ENCODE results near the gene ATP6V0B. TPM values are rescaled to one million over a fixed set of nuclear protein-coding genes. Genes with fewer than 3 reads are reported as not detected.

Gene ATP6V0B
- 100 to 1,000 TPM; 183 to 270 TPM for total RNA-seq

DNA sequence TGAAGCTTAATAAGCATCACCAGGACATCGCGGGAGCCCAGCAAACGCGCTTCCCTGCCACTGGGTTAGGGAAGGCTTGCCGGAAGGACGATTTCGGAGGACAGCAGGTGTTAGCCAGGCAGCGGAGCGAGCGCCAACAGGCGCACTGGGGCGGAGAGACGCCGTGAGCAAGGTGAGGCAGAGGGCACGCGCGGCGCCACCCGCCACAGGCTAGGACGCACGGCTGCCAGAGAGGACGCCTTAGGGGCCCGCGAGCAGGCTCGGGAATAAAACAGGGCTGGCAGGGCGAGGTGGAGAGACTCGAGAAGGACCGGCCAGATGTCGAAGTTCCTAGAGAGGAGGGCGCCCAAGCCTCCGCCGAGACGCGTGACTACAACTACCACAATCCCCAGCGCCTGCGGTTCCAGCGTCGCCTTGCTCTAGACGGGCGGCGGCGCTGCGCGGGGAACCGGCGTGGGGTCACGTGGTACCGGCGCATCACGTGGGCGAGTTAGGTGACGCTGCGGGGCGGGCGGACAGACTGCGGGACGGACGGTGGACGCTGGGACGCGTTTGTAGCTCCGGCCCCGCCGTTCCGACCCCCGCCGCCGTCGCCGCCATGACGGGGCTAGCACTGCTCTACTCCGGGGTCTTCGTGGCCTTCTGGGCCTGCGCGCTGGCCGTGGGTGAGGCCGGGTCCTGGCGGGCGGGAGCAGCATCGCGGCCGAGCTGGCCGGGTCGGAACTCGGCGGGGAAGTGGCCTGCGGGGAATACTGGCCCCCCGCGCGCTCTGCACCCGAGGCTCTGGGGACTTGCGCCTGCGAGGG, at the start of gene ATP6V0B:
Gene ATP6V0B (plus strand): TSS at position 518 of the 806 bp plus-strand sequence. CDS start 81 bp downstream, at position 599.
- TF ChIP-seq, protein P1, sequence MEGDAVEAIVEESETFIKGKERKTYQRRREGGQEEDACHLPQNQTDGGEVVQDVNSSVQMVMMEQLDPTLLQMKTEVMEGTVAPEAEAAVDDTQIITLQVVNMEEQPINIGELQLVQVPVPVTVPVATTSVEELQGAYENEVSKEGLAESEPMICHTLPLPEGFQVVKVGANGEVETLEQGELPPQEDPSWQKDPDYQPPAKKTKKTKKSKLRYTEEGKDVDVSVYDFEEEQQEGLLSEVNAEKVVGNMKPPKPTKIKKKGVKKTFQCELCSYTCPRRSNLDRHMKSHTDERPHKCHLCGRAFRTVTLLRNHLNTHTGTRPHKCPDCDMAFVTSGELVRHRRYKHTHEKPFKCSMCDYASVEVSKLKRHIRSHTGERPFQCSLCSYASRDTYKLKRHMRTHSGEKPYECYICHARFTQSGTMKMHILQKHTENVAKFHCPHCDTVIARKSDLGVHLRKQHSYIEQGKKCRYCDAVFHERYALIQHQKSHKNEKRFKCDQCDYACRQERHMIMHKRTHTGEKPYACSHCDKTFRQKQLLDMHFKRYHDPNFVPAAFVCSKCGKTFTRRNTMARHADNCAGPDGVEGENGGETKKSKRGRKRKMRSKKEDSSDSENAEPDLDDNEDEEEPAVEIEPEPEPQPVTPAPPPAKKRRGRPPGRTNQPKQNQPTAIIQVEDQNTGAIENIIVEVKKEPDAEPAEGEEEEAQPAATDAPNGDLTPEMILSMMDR (IDR thresholded peaks at IDR 0.05): no peak
- intact Hi-C loops (cut with DNase I): no loop called here
- peak; percentile 98 for DNase-seq
- Histone ChIP-seq H3K9me3 (no peaks in the 10 kb centered on the region), H3K27ac (peak within 1 kb of the TSS; percentile 78), H3K27me3 (no peaks in the 10 kb centered on the region), H3K4me1 (peaks cover 23% of the 10 kb centered on the region), H3K36me3 (no peaks in the 10 kb centered on the region), H3K4me3 (peak within 1 kb of the TSS; percentile 82), H3K9ac (ENCODE audit: low read depth in 2 of 2, low read length in 2 of 2) (peak within 1 kb of the TSS; percentile 91 to 97)

DNA sequence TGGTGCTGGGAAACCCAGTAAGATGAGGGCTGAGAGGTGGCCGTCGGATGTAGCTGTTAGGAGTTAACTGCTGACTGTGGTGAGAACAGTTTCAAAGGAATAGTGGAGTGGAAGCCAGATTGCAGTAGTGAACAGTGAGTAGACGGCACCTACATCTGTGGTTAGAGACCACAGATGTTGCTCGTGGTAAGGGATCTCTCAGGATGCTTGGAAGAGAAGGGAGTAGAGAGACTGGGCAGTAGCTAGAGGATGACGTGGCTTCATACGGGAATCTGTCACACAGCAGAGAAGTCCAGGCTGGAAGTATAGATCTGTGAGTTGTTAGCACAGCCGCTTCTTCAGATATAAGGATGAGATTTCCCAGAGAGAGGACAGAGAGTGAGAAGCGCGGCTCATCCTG, 48.9 kb upstream of the ATP6V0B start:
- H3K36me3 ChIP-seq: no peaks in the 10 kb centered on the region
- intact Hi-C loops (cut with DNase I): no loop called here
- H3K4me3 ChIP-seq: no peak overlapping the region
- no peak overlapping the region for H3K9ac ChIP-seq (ENCODE audit: low read depth in 2 of 2, low read length in 2 of 2)
- no peaks in the 10 kb centered on the region for H3K27me3 ChIP-seq
- TF ChIP-seq, protein P1 (IDR thresholded peaks at IDR 0.05): no peak
- no peaks in the 10 kb centered on the region for H3K4me1 ChIP-seq
- no peak for DNase-seq
- no peaks in the 10 kb centered on the region for H3K9me3 ChIP-seq
- no peak overlapping the region for H3K27ac ChIP-seq

DNA sequence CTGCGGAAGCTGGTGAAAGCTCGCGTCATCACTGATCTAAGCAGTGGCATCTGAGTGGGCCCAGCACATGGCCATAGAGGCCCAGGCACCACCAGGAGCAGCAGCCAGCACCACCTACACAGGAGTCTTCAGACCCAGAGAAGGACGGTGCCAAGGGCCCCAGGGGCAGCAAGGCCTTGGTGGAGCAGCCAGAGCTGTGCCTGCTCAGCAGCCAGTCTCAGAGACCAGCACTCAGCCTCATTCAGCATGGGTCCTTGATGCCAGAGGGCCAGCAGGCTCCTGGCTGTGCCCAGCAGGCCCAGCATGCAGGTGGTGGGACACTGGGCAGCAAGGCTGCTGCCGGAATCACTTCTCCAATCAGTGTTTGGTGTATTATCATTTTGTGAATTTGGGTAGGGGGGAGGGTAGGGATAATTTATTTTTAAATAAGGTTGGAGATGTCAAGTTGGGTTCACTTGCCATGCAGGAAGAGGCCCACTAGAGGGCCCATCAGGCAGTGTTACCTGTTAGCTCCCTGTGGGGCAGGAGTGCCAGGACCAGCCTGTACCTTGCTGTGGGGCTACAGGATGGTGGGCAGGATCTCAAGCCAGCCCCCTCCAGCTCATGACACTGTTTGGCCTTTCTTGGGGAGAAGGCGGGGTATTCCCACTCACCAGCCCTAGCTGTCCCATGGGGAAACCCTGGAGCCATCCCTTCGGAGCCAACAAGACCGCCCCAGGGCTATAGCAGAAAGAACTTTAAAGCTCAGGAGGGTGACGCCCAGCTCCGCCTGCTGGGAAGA, 44.4 kb upstream of the ATP6V0B start:
- no peak overlapping the region for H3K4me3 ChIP-seq
- peaks cover 12% of the 10 kb centered on the region for H3K4me1 ChIP-seq
- intact Hi-C loops (cut with DNase I): loop anchor here (10.0 kb wide), 2 partner anchors 114 to 396 kb away; partner anchors contain the start of gene PTPRF
- DNase-seq: no peak
- H3K27me3 ChIP-seq: peaks cover 5% of the 10 kb centered on the region
- no peak overlapping the region for H3K9ac ChIP-seq (ENCODE audit: low read depth in 2 of 2, low read length in 2 of 2)
- H3K9me3 ChIP-seq: no peaks in the 10 kb centered on the region
- TF ChIP-seq, protein P1 (IDR thresholded peaks at IDR 0.05): peak; percentile 38
- no peaks in the 10 kb centered on the region for H3K36me3 ChIP-seq
- H3K27ac ChIP-seq: no peak overlapping the region

DNA sequence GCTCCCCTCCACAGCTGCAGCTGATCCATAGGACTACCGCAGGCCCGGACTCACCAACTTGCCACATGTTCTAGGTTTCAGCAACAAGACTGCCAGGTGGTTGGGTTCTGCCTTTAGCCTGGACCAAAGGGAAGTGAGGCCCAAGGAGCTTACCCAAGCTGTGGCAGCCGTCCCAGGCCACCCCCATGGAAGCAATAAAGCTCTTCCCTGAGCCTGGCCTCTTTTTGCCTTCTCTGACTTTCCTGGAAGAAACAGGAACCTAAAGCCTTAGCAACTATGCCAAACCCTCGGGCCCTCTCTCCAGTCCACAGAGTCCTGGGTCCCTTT, 43.8 kb upstream of the ATP6V0B start:
- Histone ChIP-seq H3K9ac (ENCODE audit: low read depth in 2 of 2, low read length in 2 of 2) (no peak overlapping the region), H3K4me1 (peaks cover 14% of the 10 kb centered on the region), H3K4me3 (no peak overlapping the region), H3K27ac (no peak overlapping the region), H3K36me3 (no peaks in the 10 kb centered on the region), H3K27me3 (peaks cover 5% of the 10 kb centered on the region), H3K9me3 (no peaks in the 10 kb centered on the region)
- intact Hi-C loops (cut with DNase I): loop anchor here (10.0 kb wide), 2 partner anchors 114 to 396 kb away; partner anchors contain the start of gene PTPRF
- TF ChIP-seq, protein P1 (IDR thresholded peaks at IDR 0.05): no peak
- DNase-seq: no peak

DNA sequence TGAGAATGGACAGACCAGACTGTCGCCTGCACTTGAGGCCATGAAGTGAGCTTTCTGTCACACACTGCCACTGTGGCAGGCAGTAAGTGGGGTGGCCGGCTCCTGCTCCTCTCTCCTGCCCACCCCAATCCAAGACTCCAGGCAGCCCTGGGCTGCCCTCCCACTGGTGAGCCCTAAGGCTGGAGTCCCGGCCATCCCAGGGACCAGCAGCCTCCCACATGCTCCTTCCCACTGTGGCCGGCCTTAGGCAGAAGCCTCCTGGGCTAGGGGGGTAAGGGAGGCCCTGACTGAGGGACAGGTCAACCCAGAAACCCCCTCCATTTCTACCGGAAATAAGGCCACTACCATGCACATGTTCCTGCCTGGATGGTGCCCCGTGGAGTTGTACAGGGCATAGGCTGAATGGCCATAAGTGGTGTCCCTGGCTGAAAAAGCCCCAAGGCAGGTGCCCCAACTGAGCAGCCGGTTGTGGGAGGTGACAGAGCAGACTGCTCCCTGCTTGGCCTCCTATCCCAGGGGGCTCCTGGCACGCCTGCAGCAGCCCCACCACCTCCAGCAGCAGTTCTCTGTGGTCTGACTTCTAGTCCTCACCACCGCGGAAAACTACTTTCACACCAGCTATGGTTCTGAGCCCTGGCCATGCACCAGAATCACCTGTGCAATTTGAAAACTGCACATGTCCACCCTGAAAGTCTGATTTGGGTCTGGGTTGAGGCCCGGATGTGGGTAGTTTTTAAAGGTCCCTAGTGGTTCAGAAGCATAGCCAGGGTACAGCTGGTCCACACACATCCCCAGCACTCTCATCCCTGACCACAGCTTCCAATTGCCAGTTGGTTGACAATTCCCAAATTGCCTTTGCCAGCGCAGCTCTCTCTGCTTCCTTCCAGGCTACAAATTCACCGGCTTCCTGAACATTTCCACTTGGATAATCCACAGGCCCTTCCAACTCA, 42.8 kb upstream of the ATP6V0B start:
- no peaks in the 10 kb centered on the region for H3K36me3 ChIP-seq
- no peak overlapping the region for H3K9ac ChIP-seq (ENCODE audit: low read depth in 2 of 2, low read length in 2 of 2)
- intact Hi-C loops (cut with DNase I): loop anchor here (10.0 kb wide), 2 partner anchors 113 to 397 kb away; partner anchors contain the start of gene PTPRF
- TF ChIP-seq, protein P1 (IDR thresholded peaks at IDR 0.05): no peak
- no peak overlapping the region for H3K27ac ChIP-seq
- H3K4me3 ChIP-seq: no peak overlapping the region
- no peak for DNase-seq
- no peaks in the 10 kb centered on the region for H3K9me3 ChIP-seq
- H3K27me3 ChIP-seq: peaks cover 5% of the 10 kb centered on the region
- H3K4me1 ChIP-seq: peaks cover 17% of the 10 kb centered on the region
